Panc1 (cell line): Measurements from ENCODE around the gene PSMB2. TPM values are rescaled to one million over a fixed set of nuclear protein-coding genes. Genes with fewer than 3 reads are reported as not detected.

Source experiments
- total RNA-seq: library from RNA; stranded (reverse); gene quantifications from one replicate; pipeline ENCODE4 v1.2.1, GENCODE V29; 2021; ENCODE audit not compliant: unreplicated experiment

PSMB2 gene
- total RNA-seq, 1 experiment from 2014 or later = 95.0 TPM

Other genes with a start within 250 kb of the PSMB2 start
- gene KIAA0319L, start 84.1 kb downstream of the PSMB2 start, total RNA-seq = 60.0 TPM
- 64.1 TPM for gene NCDN, start 83.7 kb downstream of the PSMB2 start, total RNA-seq
- gene TFAP2E, start 68.2 kb downstream of the PSMB2 start, total RNA-seq = 3.2 TPM
- 28.0 TPM for gene C1orf216, start 77.4 kb upstream of the PSMB2 start, total RNA-seq
- gene CLSPN, start 128.5 kb upstream of the PSMB2 start, total RNA-seq = 52.1 TPM
- 14.8 TPM for gene AGO4, start 166.5 kb upstream of the PSMB2 start, total RNA-seq
- gene AGO1, start 241.7 kb upstream of the PSMB2 start, total RNA-seq = 40.1 TPM